Epithelial cell of proximal tubule (primary cell): ENCODE results near the gene TRIM7. TPM values are rescaled to one million over a fixed set of nuclear protein-coding genes. Genes with fewer than 3 reads are reported as not detected.

ENCODE experiments used
- DNase-seq: peaks from one replicate; pipeline ENCODE4 v3.0.0-alpha.2; 2011; ENCODE audit warnings: low read depth
- H3K4me3 ChIP-seq: 2 replicates; pipeline ENCODE4 v1.5.1; 2011; ENCODE audit warnings: low read depth, mild to moderate bottlenecking, low read length
- CTCF ChIP-seq: conservative IDR thresholded peaks from 2 replicates; pipeline ENCODE4 v1.5.1; 2012; ENCODE audit warnings: low read depth, mild to moderate bottlenecking, low read length
- total RNA-seq: library from RNA; depleted of rRNA; stranded (reverse); fragments of >200 nt; gene quantifications from 2 replicates; pipeline ENCODE4 v1.2.3, GENCODE V29; 2015

Gene TRIM7
- total RNA-seq, 1 donor from 2014 or later: 14.6 TPM

- H3K4me3 ChIP-seq: peak overlapping the region; percentile 68
- no peak for TF ChIP-seq CTCF
- DNase-seq: no peak
These were observed 1.3 kb downstream of the TRIM7 start for GRCh38 chr5:181203777-181204112.

- TF ChIP-seq CTCF: no peak
- H3K4me3 ChIP-seq: peak overlapping the region; percentile 68
- DNase-seq: no peak
These were observed 1.8 kb downstream of the TRIM7 start for GRCh38 chr5:181203093-181203711.

DNA sequence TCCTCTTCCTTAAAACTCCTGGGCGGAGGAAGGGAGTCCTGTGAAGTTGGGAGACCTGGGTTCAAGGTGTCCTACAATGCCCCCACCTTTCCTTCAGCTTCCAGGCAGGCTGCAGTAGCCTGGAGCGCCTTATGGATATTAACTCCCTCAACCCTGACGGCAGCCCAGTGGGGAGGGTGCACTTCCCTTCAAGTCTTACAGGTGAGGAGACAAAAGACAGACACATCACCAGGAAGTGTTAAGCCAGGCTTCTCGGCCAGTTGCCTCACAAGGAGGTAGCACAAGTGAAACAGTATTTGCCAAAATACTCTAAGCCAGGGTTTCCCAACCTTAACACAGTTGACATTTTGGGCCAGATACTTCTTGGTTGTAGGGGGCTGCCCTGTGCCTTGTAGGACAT, 4.2 kb downstream of the TRIM7 start:
- no peak for DNase-seq
- no peak overlapping the region for H3K4me3 ChIP-seq
- TF ChIP-seq CTCF: no peak

GRCh38 chr5:181199881-181200638, 4.9 kb downstream of the TRIM7 start:
- TF ChIP-seq CTCF: no peak
- H3K4me3 ChIP-seq: no peak overlapping the region
- no peak for DNase-seq

DNA sequence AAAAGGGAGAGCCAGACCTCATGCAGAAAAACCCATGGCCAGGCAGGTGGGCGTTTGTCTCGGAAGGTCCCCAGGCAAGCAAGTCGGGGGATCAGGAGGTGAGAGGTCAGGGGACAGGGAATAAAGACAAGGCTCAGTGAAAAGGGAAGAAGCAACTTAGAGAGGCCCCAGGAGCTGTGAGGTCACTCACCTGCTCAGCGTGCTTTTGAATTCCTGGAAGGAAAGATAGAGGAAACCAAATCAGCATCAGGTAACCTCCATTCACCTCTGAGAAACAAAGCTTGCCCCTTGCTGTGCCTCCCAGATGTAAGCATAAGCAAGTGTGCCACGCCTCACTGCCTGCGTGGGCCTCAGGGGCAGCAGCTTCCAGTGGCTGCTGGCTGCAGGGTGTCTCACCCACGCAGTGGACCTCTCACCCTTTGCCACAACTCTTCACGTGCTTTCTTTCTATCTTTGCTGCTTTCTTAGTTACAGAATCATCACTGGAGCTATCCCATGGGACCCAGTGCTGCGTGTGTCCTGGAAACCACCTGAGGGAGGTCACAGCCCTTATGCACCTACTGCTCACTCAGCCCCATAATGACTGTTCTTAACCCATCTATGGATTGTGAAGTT, 6.0 kb downstream of the TRIM7 start:
- TF ChIP-seq CTCF: no peak
- no peak overlapping the region for H3K4me3 ChIP-seq
- no peak for DNase-seq

DNA sequence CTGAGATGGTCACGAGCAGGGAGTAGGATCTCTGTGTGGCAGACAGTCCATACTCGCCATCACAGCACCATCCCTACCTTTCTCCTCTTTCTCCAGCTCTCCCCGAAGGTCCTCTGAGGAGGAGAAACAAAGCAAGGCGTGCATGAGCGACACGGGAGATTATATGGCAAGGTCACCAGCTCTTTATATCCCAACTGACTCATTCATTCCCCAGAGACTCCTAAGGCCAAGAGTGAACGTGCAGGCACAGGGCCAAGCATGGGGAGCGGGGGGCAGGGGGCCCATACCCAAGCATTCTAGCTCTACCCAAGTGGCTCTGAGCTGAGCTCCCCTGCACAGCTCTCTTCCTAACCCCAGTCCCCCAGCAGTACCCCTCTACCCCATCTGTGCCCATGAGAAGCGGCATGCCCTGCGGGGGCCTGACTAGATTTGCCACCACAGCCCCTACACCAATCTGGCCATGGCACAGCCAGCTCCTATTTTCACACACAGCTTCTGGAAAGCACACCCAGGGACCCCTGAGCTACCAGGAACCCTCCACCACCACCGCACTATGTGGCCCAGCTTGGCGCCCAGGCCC, 6.8 kb downstream of the TRIM7 start:
- no peak for TF ChIP-seq CTCF
- no peak overlapping the region for H3K4me3 ChIP-seq
- no peak for DNase-seq
